ENCODE measurements around the gene JPH3. TPM values are rescaled to one million over a fixed set of nuclear protein-coding genes. Genes with fewer than 3 reads are reported as not detected.
"Not testable (repeated sequence)": the region's sequence is repeated elsewhere in the genome, so short reads cannot be mapped to it uniquely, and the experiment has no call there.

Gene JPH3
- total RNA-seq, 1 donor, result not detected

GRCh38 chr16:87575027-87575804, 27.1 kb upstream of the JPH3 start:
- no peak for DNase-seq (ENCODE audit: low read depth)
- TF ChIP-seq, protein P1, sequence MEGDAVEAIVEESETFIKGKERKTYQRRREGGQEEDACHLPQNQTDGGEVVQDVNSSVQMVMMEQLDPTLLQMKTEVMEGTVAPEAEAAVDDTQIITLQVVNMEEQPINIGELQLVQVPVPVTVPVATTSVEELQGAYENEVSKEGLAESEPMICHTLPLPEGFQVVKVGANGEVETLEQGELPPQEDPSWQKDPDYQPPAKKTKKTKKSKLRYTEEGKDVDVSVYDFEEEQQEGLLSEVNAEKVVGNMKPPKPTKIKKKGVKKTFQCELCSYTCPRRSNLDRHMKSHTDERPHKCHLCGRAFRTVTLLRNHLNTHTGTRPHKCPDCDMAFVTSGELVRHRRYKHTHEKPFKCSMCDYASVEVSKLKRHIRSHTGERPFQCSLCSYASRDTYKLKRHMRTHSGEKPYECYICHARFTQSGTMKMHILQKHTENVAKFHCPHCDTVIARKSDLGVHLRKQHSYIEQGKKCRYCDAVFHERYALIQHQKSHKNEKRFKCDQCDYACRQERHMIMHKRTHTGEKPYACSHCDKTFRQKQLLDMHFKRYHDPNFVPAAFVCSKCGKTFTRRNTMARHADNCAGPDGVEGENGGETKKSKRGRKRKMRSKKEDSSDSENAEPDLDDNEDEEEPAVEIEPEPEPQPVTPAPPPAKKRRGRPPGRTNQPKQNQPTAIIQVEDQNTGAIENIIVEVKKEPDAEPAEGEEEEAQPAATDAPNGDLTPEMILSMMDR (IDR thresholded peaks at IDR 0.05; ENCODE audit: insufficient read depth, low read length), result no peak

DNA sequence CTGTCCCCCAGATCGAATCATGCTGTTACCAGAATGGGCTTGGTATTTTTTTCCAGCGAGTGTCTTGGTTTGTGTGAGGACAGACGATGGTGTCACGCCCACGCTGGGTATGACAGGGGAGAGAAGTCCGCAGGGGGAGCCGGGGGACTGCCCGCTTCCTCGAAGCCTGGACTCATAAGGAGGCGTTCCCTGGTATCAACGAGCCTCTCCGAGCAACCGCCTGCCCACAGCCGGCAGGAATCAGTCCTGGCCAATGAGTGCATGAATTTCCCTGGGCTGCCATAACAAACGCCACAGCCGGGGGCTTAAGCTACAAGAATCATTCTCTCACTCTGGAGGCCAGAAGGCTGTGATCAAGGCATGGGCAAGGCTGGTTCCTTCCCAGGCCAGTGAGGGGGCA, 26.1 kb upstream of the JPH3 start:
- DNase-seq (ENCODE audit: low read depth), result no peak
- TF ChIP-seq, protein P1 (IDR thresholded peaks at IDR 0.05; ENCODE audit: insufficient read depth, low read length), result no peak

More at GRCh38 chr16:87575027-87575804, 27.1 kb upstream of the JPH3 start:
- H3K4me3 ChIP-seq (ENCODE audit: low read depth, low read length), result no peak overlapping the region

DNA sequence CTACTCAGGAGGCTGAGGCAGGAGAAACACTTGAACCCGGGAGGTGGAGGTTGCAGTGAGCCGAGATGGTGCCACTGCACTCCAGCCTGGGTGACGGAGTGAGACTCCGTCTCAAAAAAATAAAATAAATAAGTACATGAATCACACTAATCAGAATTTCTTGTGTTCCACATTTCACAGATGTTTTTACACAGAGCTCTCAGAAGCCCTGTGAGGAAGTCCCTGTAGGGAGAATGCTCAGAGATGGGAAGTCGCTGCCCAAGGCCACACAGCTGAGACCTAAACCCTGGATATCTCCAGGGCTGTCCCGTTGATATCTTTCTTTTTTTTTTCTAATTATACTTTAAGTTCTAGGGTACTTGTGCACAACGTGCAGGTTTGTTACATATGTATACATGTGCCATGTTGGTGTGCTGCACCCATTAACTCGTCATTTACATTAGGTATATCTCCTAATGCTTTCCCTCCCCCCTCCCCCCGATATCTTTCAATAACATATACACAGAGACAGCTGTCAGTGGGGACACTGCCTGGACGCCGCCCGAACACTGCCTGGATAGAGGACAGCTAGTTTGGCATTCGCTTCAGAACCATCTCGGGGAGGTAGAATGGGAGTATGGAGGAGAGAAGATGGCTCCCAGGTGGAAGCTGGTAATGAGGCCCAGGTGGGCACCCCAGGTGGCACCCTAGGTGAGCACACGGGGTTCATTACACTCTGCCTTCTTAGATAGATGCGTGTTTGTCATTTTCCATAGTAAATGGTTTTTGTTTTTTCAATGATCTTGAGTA, 24.0 kb upstream of the JPH3 start:
- DNase-seq (ENCODE audit: low read depth); H3K4me3 ChIP-seq (ENCODE audit: low read depth, low read length): not testable (repeated sequence)

More for the DNA sequence above, 26.1 kb upstream of the JPH3 start:
- H3K4me3 ChIP-seq (ENCODE audit: low read depth, low read length), result no peak overlapping the region

DNA sequence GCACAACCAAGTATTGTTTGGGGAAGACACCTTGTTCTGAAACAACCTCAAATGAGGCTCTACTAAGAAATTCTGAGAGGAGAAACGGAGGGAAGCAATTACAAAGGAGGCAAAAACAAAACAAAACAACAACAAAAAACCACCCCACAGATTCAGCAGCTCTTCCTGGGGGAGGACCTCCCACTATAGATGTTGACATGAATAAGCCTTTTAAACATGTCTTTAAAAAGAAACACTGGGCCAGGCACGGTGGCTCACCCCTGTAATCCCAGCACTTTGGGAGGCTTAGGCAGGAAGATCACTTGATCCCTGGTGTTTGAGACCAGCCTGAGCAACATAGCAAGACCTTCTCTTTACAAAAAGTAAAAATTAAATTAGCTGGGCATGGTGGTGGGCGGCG, 22.6 kb upstream of the JPH3 start:
- DNase-seq (ENCODE audit: low read depth), result no peak
- TF ChIP-seq, protein P1 (IDR thresholded peaks at IDR 0.05; ENCODE audit: insufficient read depth, low read length), result no peak
- no peak overlapping the region for H3K4me3 ChIP-seq (ENCODE audit: low read depth, low read length)

DNA sequence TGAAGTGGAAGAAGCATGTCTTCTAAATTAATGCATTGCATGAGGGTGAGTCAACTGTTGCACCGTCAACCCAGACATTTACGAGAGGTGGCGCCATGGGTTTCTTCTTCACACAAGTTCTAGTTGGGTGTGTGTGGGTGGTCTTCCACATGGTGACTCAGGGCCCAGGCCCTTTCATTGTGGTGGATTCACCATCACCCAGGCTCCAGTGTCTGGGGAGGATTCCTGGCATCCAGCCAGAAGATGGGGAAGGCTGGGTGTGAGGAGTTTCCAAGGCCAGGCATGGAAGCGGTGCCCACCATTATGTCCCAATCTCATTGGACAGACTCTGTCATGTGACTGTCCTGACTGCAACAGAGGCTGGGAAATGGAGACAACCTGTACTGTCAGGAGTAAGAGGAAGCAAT, 21.4 kb upstream of the JPH3 start:
- TF ChIP-seq, protein P1 (IDR thresholded peaks at IDR 0.05; ENCODE audit: insufficient read depth, low read length), result no peak
- DNase-seq (ENCODE audit: low read depth), result peak; percentile 60
- H3K4me3 ChIP-seq (ENCODE audit: low read depth, low read length), result no peak overlapping the region

DNA sequence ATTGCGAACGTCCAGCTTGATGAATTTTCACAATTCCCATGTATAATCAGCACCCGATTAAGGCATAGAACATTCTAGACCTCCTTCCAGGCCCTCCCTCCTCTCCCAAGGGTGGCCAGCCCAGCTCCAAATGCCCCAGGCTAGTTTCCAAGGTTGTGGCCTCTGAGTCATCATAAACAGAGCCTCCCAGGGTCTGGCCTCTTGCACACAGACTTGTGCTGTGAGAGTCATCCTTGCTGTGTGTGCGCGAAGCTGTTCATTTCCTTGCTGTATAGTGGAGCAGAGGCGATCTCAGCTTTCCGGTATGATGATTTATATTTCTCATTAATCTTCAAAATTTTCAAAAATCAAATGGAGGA, 20.5 kb upstream of the JPH3 start:
- TF ChIP-seq, protein P1 (IDR thresholded peaks at IDR 0.05; ENCODE audit: insufficient read depth, low read length), result no peak
- peak; percentile 99 for DNase-seq (ENCODE audit: low read depth)
- H3K4me3 ChIP-seq (ENCODE audit: low read depth, low read length), result no peak overlapping the region

DNA sequence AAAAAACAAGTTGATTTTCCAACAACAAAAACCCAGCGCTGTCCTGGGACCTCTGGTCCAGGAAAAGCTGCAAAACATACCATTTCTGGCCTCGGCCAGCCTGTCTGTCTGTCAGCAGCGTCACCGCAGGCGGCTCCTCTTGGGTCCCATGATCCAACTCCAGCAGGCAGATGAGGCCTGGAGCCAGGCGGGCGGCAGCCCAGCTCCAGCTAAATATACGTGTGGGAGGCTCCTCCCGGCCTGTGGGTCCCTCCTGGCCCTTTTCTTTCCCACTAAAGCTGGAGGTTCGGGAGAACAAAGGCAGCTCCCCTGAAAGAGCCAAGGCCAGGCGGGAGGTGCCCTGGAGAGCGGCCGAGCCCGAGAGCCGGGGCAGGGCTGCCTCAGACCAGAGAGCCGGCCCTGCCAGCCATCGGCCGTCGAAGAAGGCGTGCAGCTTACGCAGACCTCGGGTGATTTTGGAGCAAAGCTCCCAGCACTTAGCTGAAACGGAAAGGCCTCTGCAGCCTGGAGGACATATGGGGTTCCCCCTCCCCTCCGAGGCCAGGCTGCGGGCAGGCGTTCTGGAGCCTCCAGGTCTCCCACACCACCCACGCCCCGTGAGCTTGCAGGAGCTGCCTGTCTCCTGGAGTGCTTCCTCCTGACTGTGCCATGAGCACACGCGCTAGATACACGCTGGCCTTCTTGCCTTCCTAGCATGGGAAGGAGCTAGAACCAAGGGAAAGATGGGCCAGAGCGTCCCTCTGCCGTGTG, 19.9 kb upstream of the JPH3 start:
- peak; percentile 95 for DNase-seq (ENCODE audit: low read depth)
- peak overlapping the region; percentile 48 for H3K4me3 ChIP-seq (ENCODE audit: low read depth, low read length)

More for the DNA sequence above, 19.9 kb upstream of the JPH3 start:
- TF ChIP-seq, protein P1 (IDR thresholded peaks at IDR 0.05; ENCODE audit: insufficient read depth, low read length), result no peak
